GM23248 (cell line): ENCODE data around the gene KRTAP2-2.

Source experiments
- EZH2 ChIP-seq: fragments of 200-600 bp; sonication (generic); IDR thresholded peaks from 2 replicates; pipeline ENCODE4 v1.6.1; 2018; ENCODE audit warnings: antibody characterized with exemption, mild to moderate bottlenecking; ENCODE audit not compliant: insufficient read depth, poor library complexity, severe bottlenecking
- EZH2phosphoT487 ChIP-seq: fragments of 200-600 bp; sonication (generic); IDR thresholded peaks from 2 replicates; pipeline ENCODE4 v1.6.1; 2018; ENCODE audit warnings: antibody characterized with exemption, moderate library complexity, mild to moderate bottlenecking, low read depth; ENCODE audit not compliant: insufficient read depth

GRCh38 chr17:41103896-41104295 is 48.9 kb upstream of the KRTAP2-2 start:
- TF ChIP-seq EZH2phosphoT487 (no peak), EZH2 (no peak)
